Measurements from ENCODE around the gene PGP. TPM values are rescaled to one million over a fixed set of nuclear protein-coding genes. Genes with fewer than 3 reads are reported as not detected.

Gene PGP
- total RNA-seq, 1 experiment from 2014 or later: 38.3 TPM

- H3K23me2 ChIP-seq (ENCODE audit: insufficient read length, low read depth, low read length, poor library complexity, severe bottlenecking): peaks cover 7% of the 10 kb centered on the region
- Mint-ChIP-seq H3K9me3 (no peaks in the 10 kb centered on the region), H3K27me3 (ENCODE audit: low read depth) (peaks cover 46% of the 10 kb centered on the region), H3K4me3 (peak within 1 kb of the TSS; percentile 58 to 83), H3K4me1 (peaks cover 4% of the 10 kb centered on the region in 2 experiments; a peak in 1 of 4 replicates), H3K36me3 (ENCODE audit: insufficient read depth in 1 of 3, low read depth in 3 of 3) (no peaks in the 10 kb centered on the region), H3K27ac (no peak within 1 kb of the TSS)
- no peaks in the 10 kb centered on the region for H3K4me1 ChIP-seq (ENCODE audit: insufficient read depth, low read length)
- no peak within 1 kb of the TSS for H4K91ac ChIP-seq (ENCODE audit: insufficient read length, low read depth, low read length)
- no peak within 1 kb of the TSS for H2AFZ ChIP-seq (ENCODE audit: low read length)
- peak within 1 kb of the TSS; percentile 42 for H3K4me2 ChIP-seq (ENCODE audit: insufficient read depth, insufficient read length, low read length)
- no peak within 1 kb of the TSS for H2BK5ac ChIP-seq (ENCODE audit: insufficient read length, low read length)
- no peaks in the 10 kb centered on the region for H3K9me3 ChIP-seq (ENCODE audit: control insufficient read depth, low read depth, low read length)
- TF ChIP-seq, protein P1, sequence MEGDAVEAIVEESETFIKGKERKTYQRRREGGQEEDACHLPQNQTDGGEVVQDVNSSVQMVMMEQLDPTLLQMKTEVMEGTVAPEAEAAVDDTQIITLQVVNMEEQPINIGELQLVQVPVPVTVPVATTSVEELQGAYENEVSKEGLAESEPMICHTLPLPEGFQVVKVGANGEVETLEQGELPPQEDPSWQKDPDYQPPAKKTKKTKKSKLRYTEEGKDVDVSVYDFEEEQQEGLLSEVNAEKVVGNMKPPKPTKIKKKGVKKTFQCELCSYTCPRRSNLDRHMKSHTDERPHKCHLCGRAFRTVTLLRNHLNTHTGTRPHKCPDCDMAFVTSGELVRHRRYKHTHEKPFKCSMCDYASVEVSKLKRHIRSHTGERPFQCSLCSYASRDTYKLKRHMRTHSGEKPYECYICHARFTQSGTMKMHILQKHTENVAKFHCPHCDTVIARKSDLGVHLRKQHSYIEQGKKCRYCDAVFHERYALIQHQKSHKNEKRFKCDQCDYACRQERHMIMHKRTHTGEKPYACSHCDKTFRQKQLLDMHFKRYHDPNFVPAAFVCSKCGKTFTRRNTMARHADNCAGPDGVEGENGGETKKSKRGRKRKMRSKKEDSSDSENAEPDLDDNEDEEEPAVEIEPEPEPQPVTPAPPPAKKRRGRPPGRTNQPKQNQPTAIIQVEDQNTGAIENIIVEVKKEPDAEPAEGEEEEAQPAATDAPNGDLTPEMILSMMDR (conservative IDR thresholded peaks at IDR 0.05): no peak
- no CpG with 5 or more reads among the region's 129 CpGs for WGBS (ENCODE audit: extremely low coverage, insufficient read length, low lambda C conversion rate)
- H3K27me3 ChIP-seq (ENCODE audit: insufficient read depth, low read length): peaks cover 8% of the 10 kb centered on the region; the same call in 1 of the 2 replicates
- no peak within 1 kb of the TSS for H3T11ph ChIP-seq (ENCODE audit: low read length)
- no peak within 1 kb of the TSS for H3K4ac ChIP-seq (ENCODE audit: low read depth, low read length)
- no peaks in the 10 kb centered on the region for H3K79me2 ChIP-seq (ENCODE audit: insufficient read depth, low read length)
- H3K9ac ChIP-seq (ENCODE audit: extremely low read depth, insufficient read length, low read length): no peak within 1 kb of the TSS
- no peaks in the 10 kb centered on the region for H4K20me1 ChIP-seq (ENCODE audit: control insufficient read depth, insufficient read depth, insufficient read length)
- H2BK20ac ChIP-seq (ENCODE audit: low read depth, low read length, poor library complexity, severe bottlenecking): no peak within 1 kb of the TSS
- H2BK15ac ChIP-seq (ENCODE audit: low read depth, low read length): no peak within 1 kb of the TSS
- H4K8ac ChIP-seq (replicated peaks; ENCODE audit: insufficient read length, low read depth, low read length): no peak within 1 kb of the TSS
- H2BK120ac ChIP-seq (ENCODE audit: low read depth, low read length, poor library complexity, severe bottlenecking): no peak within 1 kb of the TSS
- H4K5ac ChIP-seq (ENCODE audit: insufficient read length, low read depth, low read length): no peak within 1 kb of the TSS
- no peak within 1 kb of the TSS for H3K27ac ChIP-seq (ENCODE audit: insufficient read length, low read depth, low read length)
- H3K23ac ChIP-seq (ENCODE audit: insufficient read length, low read depth, low read length): no peak within 1 kb of the TSS
- no peak for DNase-seq
- no peak within 1 kb of the TSS for H3K56ac ChIP-seq (ENCODE audit: insufficient read length, low read depth, low read length)
- no peak within 1 kb of the TSS for H2AK5ac ChIP-seq (ENCODE audit: insufficient read length, low read length)
- H3K18ac ChIP-seq (ENCODE audit: insufficient read length, low read depth, low read length): no peak within 1 kb of the TSS
- H2BK12ac ChIP-seq (ENCODE audit: insufficient read length, low read depth, low read length): no peak within 1 kb of the TSS
- H3K79me1 ChIP-seq (ENCODE audit: insufficient read depth, low read depth, low read length, poor library complexity, severe bottlenecking): no peaks in the 10 kb centered on the region
- H3K14ac ChIP-seq (ENCODE audit: insufficient read depth, low read length): no peak within 1 kb of the TSS
These were observed 18.3 kb downstream of the PGP start, which contains the start of gene CASKIN1 for GRCh38 chr16:2196162-2196980. TSS of gene CASKIN1 (minus strand) at chr16:2196605. CDS start at chr16:2196432, 173 bp downstream.

Data from H9 (cell line).